Measurements from ENCODE around the gene RRP8. TPM values are rescaled to one million over a fixed set of nuclear protein-coding genes. Genes with fewer than 3 reads are reported as not detected.

Gene RRP8
- total and polyA plus RNA-seq, 9 of the 15 experiments (the other 6 are each of a cell fraction or from before 2014, with no cell fraction given) = 5.7 to 47.3 (median 32.6) TPM

DNA sequence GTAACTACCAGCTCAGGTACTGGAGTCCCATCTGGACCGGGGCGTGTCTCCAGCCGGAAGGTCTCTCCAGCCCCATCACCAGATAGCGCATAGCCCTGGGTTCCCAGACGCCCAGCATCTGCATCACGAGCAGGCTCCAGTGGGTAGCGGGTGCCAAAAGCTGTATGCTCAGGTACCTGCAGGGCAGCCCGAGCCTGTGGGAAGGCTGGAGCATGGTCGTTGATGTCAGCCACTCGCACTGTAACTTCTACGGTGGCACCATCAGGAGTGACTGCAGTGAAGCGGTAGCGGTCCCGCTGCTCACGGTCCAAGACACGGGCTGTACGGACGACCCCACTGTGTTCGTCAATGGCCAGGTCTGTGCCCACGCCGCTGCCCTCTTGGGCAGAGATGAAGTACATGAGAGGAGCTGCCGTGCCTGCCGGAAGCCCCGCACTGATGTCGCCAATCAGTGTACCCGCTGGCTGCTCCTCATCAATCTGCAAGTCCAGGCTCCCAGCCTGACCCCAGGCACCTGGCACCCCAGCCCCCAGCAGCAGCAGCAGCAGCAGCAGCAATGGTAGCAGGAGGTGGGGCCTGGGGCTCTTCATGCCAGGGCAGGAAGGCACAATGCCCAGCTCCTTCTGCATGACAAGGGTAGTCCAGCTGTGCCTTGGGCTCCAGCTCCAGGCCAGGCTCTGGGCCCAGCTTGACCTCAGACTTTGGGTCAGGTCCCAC, 37.7 kb upstream of the RRP8 start:
- ChIA-PET POLR2A (no interaction called here), CTCF (ENCODE audit: low intra/inter-chr PET ratio) (no interaction called here)
- H3K4me1 ChIP-seq (replicated peaks in 1 of 2; ENCODE audit: control insufficient read depth in 2 of 2, insufficient read depth in 2 of 2, low read length in 2 of 2) = peaks cover 28 to 38% of the 10 kb centered on the region in 2 experiments; a peak in 4 of 5 replicates
- no peaks in the 10 kb centered on the region for H4K20me1 ChIP-seq (replicated peaks; ENCODE audit: control insufficient read depth, insufficient read depth, low read length)
- TF ChIP-seq ZEB2 (IDR thresholded peaks at IDR 0.05) = no peak
- no peak for TF ChIP-seq SETDB1 (IDR thresholded peaks at IDR 0.05; ENCODE audit: low read length)
- TF ChIP-seq ZFP1 (CRISPR knock-in tag; IDR thresholded peaks at IDR 0.05) = no peak
- TF ChIP-seq ZNF79 (CRISPR knock-in tag; IDR thresholded peaks at IDR 0.05; ENCODE audit: low read depth) = no peak
- TF ChIP-seq ZKSCAN1 (IDR thresholded peaks at IDR 0.05; ENCODE audit: low read depth, low read length) = no peak
- no peaks in the 10 kb centered on the region for H3K9me1 ChIP-seq (ENCODE audit: control insufficient read depth, insufficient read depth, low read length)
- H2AFZ ChIP-seq (ENCODE audit: low read depth, low read length) = no peak overlapping the region
- in situ Hi-C loops (cut with MboI) (no loop called here), intact Hi-C loops (cut with micrococcal nuclease) (no loop called here)
- no TSS peak for BruUV-seq (replicated peaks)
- H3K27ac ChIP-seq (ENCODE audit: extremely low read depth, low read depth, low read length) = no peak overlapping the region
- no peak overlapping the region for H3K4me3 ChIP-seq
- no peaks in the 10 kb centered on the region; a peak in 1 of 5 replicates for H3K27me3 ChIP-seq (ENCODE audit: control insufficient read depth in 2 of 2, insufficient read depth in 2 of 2, low read length in 2 of 2)
- H3K9ac ChIP-seq (ENCODE audit: insufficient read depth in 1 of 2, low read depth in 2 of 2, low read length in 2 of 2) = no peak overlapping the region
- 68% methylated on average over 25 of the region's 26 CpGs for WGBS (ENCODE audit: insufficient coverage, low coverage, missing lambda C conversion rate)
- H3K79me2 ChIP-seq (ENCODE audit: control insufficient read depth, insufficient read depth, low read length) = no peaks in the 10 kb centered on the region
- FAIRE-seq (no peak), DNase-seq (ENCODE audit: extremely low read depth in 1 of 4, low spot score in 3 of 4) (no peak), ATAC-seq (no peak)
- no peaks in the 10 kb centered on the region for H3K9me3 ChIP-seq (replicated peaks; ENCODE audit: control insufficient read depth, insufficient read depth, low read depth, low read length)
- H3K4me2 ChIP-seq (ENCODE audit: insufficient read depth, low read length) = no peak overlapping the region
- H3K36me3 ChIP-seq (ENCODE audit: control insufficient read depth, insufficient read depth, low read length) = no peaks in the 10 kb centered on the region

All from K562 (cell line).